CD4-positive, alpha-beta T cell treated with Interleukin-6 for 4 hours (primary cell): Measurements from ENCODE around the gene F8.

Experiments
- DNase-seq: peaks from one replicate; pipeline ENCODE4 v3.0.0-alpha.2; 2020; ENCODE audit warnings: mixed read lengths

The F8 gene

DNA sequence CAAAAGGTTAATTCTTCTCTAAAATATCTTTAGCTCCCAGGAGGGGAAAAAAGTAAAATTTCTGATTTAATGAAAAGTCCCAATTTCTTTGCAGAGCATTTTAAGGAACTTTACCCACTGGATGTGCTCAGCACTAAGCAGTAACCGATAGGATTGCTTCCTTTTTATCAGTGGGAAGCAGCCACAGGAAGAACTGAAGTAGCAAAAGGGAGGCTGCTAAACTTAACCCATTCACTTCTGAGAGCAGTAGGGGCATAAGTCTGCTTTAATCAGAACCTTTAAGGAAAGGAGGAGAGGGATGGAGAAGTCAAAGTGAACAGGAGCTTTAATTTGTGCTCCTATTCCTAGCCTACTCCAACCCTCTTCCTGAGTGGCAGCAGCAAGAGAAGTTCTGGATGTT, at the start of gene F8:
TSS of gene F8 (minus strand) at position 139 of the 400 bp plus-strand sequence. CDS start 171 bp downstream, outside the sequence.
- no peak for DNase-seq

GRCh38 chrX:155071694-155072280, 49.3 kb upstream of the F8 start:
- no peak for DNase-seq

GRCh38 chrX:155070975-155071693, 48.6 kb upstream of the F8 start, which contains the start of the genes BRCC3, CMC4 and MTCP1:
BRCC3 (plus strand) TSS chrX:155071508; CDS start chrX:155071528, 20 bp downstream.
CMC4 (minus strand) TSS chrX:155071136; CDS start chrX:155064023, 7,113 bp downstream.
MTCP1 (minus strand) TSS chrX:155071136; CDS start chrX:155066010, 5,126 bp downstream.
- peak; percentile 79 for DNase-seq

GRCh38 chrX:155070663-155070974, 48.1 kb upstream of the F8 start:
- DNase-seq, result no peak

DNA sequence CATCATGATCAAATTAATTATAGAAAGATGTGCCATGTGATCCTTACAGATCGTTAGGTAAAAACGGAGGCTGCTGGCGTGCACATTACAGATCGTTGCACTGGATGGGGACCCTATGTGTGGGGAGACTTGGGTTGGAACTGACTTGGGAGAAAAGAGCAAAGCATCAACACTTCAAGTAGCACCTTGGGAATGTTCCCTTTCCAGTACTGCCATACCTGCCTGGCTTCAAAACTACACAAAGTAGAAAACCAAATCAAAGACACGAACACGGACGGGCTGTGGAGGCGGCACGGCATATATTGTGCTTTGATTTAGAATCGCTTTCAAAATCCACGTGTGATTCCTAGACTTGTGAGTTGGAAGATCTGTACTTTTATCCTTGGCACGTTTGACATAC, 47.5 kb upstream of the F8 start:
- no peak for DNase-seq

DNA sequence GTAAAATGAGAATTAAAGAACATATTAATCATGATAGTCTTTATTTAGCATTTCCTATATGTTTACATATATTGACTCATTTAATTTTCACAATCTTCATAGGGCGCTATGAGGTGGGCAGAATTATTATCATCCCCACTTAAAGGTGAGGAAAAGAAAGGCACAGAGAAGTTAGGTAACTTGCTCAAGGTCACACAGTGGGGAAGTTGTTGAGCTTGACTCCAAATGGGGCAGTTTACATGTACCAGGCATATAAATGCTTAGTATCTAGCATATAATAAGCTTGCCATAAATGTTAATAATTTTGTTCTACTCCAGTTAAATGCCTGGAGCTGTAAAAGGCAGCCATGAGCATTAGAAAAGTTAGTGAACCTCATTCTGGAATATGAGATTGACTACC, 46.9 kb upstream of the F8 start:
- no peak for DNase-seq

DNA sequence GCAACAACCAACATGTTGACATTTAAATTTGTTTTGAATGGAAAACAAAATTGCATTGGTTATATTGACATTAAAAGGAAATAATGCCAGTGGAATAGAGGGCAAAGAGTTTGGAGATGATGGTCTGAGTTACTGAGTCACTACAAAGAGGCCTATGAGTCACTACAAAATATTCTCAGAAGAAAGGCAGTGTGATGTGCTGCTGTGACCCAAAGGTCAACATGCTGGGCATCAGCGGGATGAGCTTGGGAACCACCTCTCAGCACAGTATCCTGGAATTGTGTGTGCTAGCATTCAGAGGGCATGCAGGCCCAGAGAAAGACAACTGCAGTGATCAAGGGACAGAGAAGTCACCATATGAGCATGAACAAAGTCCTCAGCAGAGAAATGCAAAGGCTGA, 45.6 kb upstream of the F8 start:
- DNase-seq, result no peak

DNA sequence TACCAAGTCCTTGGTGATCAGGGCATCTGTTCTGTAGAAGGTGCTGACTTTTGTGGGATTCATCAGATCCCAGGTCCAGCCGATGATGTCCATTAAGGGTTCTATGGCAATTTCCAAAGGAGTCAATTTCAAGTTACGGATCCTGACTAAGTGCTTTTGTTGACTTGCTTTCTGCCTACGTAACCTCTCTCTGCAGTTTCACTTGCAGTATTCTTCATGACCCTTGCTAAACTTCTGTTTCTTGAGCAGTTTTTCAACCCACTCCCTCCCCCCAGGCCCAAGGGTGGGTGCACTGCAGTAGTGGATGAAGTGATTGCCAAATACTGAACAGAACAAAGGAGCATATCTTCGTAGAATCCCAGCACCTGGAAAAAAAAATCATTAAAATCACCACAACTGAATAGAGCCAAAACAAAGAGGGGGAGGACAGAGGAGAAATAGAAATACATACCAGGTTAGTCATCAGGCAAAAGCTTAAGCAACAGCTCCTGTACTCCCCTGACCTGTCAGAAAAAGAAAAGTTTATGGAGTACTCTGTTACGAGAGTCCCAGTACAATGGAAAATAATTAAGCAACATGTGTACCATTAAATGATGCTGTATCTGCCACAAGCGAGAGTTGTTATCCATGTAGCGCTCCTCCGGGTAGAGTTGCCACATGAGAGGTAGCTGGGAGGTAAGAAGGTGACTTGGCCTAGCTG, 42.7 kb upstream of the F8 start:
- no peak for DNase-seq

DNA sequence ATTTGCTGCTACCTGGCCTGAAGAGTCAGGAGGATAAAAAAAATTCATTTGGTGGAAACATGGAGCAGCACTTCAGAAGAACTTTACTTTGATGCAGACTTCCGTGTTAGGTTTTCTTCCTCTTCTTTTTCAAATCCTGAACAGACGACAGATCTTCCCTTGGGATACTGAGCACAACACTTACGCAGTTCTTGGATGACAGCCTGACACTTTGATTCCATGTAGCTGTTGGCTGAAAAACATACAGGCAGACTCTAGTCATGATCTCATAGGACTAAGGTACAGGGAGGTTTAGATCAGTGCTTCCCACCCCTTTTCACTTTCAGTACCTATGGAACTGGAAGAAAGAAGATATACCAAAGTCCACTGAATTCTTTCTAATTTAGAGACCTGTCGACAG, 39.2 kb upstream of the F8 start:
- no peak for DNase-seq

DNA sequence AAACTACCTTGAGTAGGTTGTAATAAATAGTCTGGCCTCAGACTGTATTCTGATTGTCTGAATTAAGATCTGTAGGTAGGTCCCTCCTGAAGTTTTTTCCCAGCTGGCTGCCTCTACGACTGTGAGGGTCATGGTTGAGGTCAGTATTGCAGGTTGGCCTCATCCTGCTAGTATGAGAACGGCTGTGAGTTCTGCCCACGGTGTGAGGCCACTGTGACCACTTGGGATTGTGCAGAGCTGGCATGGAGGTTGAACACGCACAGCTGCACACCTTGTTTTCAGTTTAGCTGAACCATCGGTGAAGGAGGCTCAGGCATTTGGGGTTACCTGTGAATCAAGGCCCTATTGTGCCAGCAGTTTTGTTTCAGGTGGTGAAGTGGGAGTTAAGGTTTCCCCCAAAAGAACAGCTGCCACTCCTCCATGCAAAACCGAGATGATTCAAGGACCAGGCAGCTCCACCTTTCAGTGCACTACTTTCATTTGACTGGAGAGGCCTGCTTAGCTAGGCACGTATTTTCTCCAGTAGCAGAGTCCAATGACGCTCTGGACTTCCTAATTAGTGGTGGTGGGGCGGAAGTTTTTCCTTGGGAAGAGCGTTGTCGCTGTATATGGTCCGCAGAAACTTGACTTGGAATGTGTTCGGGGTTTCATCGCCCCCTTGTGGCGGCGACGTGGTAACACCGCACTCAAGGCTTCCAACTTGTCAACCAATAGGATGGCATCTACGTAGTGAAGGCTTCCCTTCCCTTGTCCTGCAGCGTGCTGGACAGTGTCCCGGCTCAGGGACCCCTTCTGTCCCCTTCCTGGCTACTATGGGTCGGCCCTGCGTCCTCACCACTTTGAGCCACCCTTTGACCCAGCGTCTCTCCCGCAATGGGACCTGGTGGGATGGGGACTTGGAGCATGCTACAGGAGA, 34.6 kb upstream of the F8 start:
- peak; percentile 60 for DNase-seq

GRCh38 chrX:155056471-155056870, 33.9 kb upstream of the F8 start:
- peak; percentile 36 for DNase-seq

- DNase-seq, result no peak
Observed at GRCh38 chrX:155055494-155055893, 33.0 kb upstream of the F8 start.

DNA sequence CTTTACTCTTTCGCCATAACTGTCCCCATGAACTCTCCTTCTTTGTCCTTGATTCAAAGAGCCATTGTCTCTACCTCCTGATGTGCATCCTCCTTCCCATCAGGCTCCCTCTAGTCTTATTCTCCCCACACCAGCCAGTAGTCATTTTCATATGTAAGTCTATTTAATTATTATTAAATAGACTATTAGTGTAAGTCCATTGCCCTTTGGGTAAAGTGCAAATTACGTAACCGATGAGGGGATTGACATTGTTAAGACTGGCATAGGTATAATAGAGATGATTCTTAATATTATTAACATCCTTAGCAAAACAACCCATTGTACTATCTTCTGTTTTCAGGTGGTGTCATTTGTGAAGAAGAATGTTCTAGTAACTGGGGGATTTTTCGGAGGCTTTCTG, 31.7 kb upstream of the F8 start:
- no peak for DNase-seq

DNA sequence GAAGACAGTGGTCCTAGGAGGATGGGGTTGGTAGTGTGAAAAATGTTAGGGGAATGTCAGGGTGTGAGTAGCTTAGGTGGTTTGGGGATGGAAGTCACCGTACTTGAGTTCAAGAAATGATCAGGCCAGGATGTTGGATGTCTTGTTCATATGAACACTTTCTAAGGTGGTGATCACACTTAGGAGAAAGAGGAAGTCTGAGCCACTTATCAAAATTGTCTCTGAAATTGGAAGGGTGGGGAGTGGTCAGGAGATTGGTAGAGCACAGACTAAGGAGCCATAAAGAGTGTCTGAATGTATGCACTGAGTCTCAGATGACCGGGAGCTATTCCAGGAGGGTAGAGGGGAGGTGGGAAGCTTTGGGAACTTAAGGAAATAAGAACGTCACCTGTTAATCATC, 31.1 kb upstream of the F8 start:
- DNase-seq, result no peak

GRCh38 chrX:155052738-155053498, 30.4 kb upstream of the F8 start:
- DNase-seq, result no peak

DNA sequence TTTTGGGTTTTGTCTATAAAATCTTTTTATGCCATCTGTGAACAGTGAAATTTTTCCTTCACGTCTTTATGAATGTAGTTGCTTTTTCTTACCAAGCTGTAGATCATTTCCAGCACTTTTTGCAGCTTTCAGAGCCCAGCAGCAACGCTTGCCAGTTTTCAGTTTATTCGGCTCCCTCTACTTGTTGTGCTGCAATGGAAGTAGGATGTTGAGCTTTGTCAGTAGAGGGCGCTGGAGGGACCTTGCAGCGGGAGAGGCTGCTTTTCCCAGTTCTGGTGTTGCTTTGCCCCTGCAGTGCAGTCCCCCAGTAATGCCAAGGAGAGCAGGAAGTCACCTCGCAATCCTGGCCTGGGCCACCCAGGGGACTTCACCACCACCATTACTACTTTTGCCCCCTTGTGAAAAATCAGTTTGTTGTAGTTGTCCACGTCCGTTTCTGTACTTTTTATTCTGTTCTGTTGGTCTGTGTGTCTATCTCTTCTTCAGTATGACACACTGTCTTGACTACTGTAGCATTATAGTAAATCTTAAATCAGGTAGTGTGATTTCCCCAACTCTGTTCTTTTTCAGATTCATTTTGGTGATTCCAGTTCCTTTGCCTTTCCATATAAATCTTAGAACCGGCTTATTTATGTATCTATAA, 26.6 kb upstream of the F8 start:
- DNase-seq, result peak; percentile 62

GRCh38 chrX:155046811-155047528, 24.4 kb upstream of the F8 start:
- DNase-seq, result no peak

- no peak for DNase-seq
Observed at GRCh38 chrX:155046129-155046810, 23.7 kb upstream of the F8 start.

GRCh38 chrX:155035688-155036087, 13.2 kb upstream of the F8 start:
- DNase-seq, result no peak

GRCh38 chrX:155031657-155032056, 9.1 kb upstream of the F8 start:
- DNase-seq, result no peak
